Uterus (tissue), 4 donors: Measurements from ENCODE around the gene ADCY4. TPM values are rescaled to one million over a fixed set of nuclear protein-coding genes. Genes with fewer than 3 reads are reported as not detected.

Experiments
- DNase-seq, 2 donors: peaks; one replicate each; pipeline ENCODE4 v3.0.0-alpha.2; 2019 to 2020
- H3K27ac ChIP-seq, 2 donors: fragments of 200-600 bp; sonication (generic); 1 replicate in 1 of 2; 2 replicates in 1 of 2; pipeline ENCODE4 v1.5.1; 2016 to 2018
- H3K27me3 ChIP-seq, 2 donors: fragments of 200-600 bp; sonication (generic); one replicate each; pipeline ENCODE4 v1.5.1; 2018 to 2019; ENCODE audit warnings: control low read depth in 1 of 2
- H3K36me3 ChIP-seq, 2 donors: fragments of 200-600 bp; sonication (generic); one replicate each; pipeline ENCODE4 v1.5.1; 2019; ENCODE audit warnings: control low read depth in 1 of 2
- H3K4me1 ChIP-seq, 2 donors: fragments of 200-600 bp; sonication (generic); one replicate each; pipeline ENCODE4 v1.5.1; 2018 to 2019; ENCODE audit warnings: control low read depth in 1 of 2
- H3K4me3 ChIP-seq, 2 donors: fragments of 200-600 bp; sonication (generic); 1 replicate in 1 of 2; 2 replicates in 1 of 2; pipeline ENCODE4 v1.5.1; 2018 to 2019; ENCODE audit warnings: mild to moderate bottlenecking in 1 of 2
- H3K9me3 ChIP-seq, 2 donors: fragments of 200-600 bp; sonication (generic); one replicate each; pipeline ENCODE4 v1.5.1; 2019; ENCODE audit warnings: control low read depth in 1 of 2
- CTCF ChIP-seq, 4 experiments: fragments of 200-600 bp in 2 of 4; fragments of 450-650 bp in 2 of 4; sonication (generic) in 2 of 4; IDR thresholded peaks; one replicate each; pipeline ENCODE4 v1.5.1; 2016 to 2019; ENCODE audit warnings: antibody characterized with exemption in 4 of 4, mild to moderate bottlenecking in 2 of 4, moderate library complexity in 1 of 4
- POLR2A ChIP-seq, 2 donors: fragments of 450-650 bp; IDR thresholded peaks; one replicate each; pipeline ENCODE4 v1.6.1; 2016; ENCODE audit warnings: antibody characterized with exemption in 2 of 2, mild to moderate bottlenecking in 1 of 2, moderate library complexity in 1 of 2
- intact Hi-C: fragments of 100-400 bp; cut with DNase I; formaldehyde crosslinking; loops from one replicate; pipeline ENCODE4 v1.15.1; 2023; ENCODE audit warnings: low total_unique reads
- total RNA-seq, 4 donors: library from RNA; depleted of rRNA in 3 of 4; stranded (reverse); fragments of >200 nt in 3 of 4; gene quantifications; one replicate each; pipeline versions ENCODE4 v1.1.0 to v1.2.4, GENCODE V29; 2014 to 2023
- donor health status: DM: yes; HTN: yes; CAD: no.

ADCY4 gene
- total RNA-seq, 4 donors from 2014 or later = 22.8 to 138 (median 86.1) TPM

DNA sequence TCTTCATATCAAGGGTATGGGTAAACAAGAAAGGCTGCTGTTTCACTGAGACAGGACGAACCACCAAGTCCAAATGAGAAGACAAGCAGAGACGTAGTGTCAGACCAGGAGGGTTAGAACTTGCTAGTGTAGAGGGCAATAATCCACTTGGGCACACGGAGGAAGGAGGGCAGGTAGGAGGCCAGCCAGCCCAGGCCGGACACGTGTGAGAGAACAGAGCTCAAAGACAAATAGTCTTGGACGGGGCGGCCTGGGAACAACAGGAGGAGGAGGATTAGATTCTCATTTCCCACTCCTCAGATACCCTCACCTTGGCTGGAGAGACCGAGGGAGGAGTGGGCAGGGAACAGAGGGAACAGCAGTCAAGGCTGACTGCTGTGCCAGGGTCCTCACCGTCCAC is 44.1 kb downstream of the ADCY4 start:
- H3K36me3 ChIP-seq = no peaks in the 10 kb centered on the region
- no peak overlapping the region for H3K27ac ChIP-seq
- TF ChIP-seq POLR2A (IDR thresholded peaks at IDR 0.05) (no peak), CTCF (IDR thresholded peaks at IDR 0.05) (no peak)
- H3K27me3 ChIP-seq = no peaks in the 10 kb centered on the region
- no peak for DNase-seq
- no peaks in the 10 kb centered on the region for H3K9me3 ChIP-seq
- H3K4me1 ChIP-seq = no peaks in the 10 kb centered on the region
- intact Hi-C loops = loop anchor here (10.0 kb wide), 1 partner anchor 46 kb away; the partner anchor contains the start of gene TINF2
- no peak overlapping the region for H3K4me3 ChIP-seq

DNA sequence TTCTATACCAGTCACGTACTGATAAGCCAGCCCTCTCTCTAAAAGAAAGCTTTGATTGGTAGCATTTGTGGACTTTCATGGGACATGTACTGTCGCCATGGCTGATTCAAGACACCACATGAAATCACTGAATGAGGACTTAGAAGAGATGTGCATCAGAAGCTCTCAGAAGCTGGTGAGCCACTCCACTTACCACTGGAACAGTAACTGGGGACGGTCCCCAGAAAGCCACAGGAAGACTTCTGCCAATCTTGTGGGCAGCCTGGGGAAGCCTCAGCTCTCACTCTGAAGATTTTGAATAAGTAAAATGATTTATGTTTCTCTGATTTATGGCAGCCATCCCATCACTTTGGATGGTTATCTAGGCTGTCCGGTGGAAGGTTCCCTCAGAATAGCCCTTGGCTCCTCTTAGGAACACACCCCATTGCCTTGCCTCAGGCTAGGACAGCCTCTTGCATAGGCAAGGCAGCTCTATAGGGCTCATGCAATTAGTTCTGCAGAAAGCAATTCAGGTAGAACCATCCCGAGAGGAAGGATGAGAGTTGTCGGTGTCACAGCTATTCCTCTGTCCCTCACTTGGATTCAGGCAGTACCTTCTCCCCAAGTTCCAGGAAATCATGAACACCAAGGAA is 45.1 kb downstream of the ADCY4 start:
- Histone ChIP-seq H3K4me3 (no peak overlapping the region), H3K27ac (no peak overlapping the region), H3K36me3 (no peaks in the 10 kb centered on the region), H3K9me3 (no peaks in the 10 kb centered on the region), H3K27me3 (no peaks in the 10 kb centered on the region), H3K4me1 (no peaks in the 10 kb centered on the region)
- TF ChIP-seq CTCF (IDR thresholded peaks at IDR 0.05) = no peak
- TF ChIP-seq POLR2A (IDR thresholded peaks at IDR 0.05) = no peak
- intact Hi-C loops = loop anchor here (10.0 kb wide), 1 partner anchor 45 kb away; the partner anchor contains the start of gene TINF2
- no peak for DNase-seq

DNA sequence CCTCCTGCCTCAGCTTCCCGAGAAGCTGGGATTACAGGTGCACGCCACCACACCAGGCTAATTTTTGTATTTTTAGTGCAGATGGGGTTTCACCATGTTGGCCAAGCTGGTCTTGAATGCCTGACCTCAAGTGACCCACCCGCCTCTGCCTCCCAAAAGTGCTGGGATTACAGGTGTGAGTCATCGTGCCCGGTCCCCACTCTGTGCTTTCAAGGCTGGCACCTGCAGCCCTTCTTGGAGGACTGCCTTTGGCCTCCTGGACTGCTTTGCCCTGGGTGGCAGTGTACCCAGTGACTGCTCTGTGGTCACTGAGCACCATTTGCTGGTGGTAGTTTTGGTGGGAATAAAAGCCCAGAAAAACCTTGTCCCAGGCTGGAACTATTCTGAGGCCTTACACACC is 47.9 kb downstream of the ADCY4 start:
- H3K4me3 ChIP-seq = no peak overlapping the region
- no peak overlapping the region for H3K27ac ChIP-seq
- H3K4me1 ChIP-seq = no peaks in the 10 kb centered on the region
- intact Hi-C loops = no loop called here
- H3K27me3 ChIP-seq = no peaks in the 10 kb centered on the region
- no peaks in the 10 kb centered on the region for H3K9me3 ChIP-seq
- TF ChIP-seq POLR2A (IDR thresholded peaks at IDR 0.05) (no peak), CTCF (IDR thresholded peaks at IDR 0.05) (no peak)
- no peaks in the 10 kb centered on the region for H3K36me3 ChIP-seq
- no peak for DNase-seq

DNA sequence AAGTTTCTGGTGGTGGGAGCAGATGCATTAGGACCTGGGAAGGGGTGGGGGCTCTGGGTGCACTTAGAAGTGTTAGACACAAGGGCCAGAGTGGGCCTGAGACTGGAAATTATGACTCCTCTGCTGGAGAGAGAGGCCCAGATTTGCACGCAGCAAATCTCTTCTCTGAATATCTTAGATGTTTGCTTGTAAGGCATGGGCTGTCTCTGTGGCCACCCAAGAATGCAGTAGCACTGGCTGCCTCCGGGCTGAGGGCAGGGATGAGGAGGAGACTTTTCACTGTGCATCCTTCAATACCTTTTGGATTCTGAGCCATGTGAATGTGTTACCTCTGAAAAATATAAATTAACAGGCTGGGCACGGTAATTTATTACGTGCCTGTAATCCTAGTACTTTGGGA is 49.5 kb downstream of the ADCY4 start:
- no peak overlapping the region for H3K4me3 ChIP-seq
- H3K36me3 ChIP-seq = no peaks in the 10 kb centered on the region
- H3K27me3 ChIP-seq = no peaks in the 10 kb centered on the region
- H3K4me1 ChIP-seq = no peaks in the 10 kb centered on the region
- no peak for DNase-seq
- TF ChIP-seq CTCF (IDR thresholded peaks at IDR 0.05) (no peak), POLR2A (IDR thresholded peaks at IDR 0.05) (no peak)
- no peak overlapping the region for H3K27ac ChIP-seq
- H3K9me3 ChIP-seq = no peaks in the 10 kb centered on the region
- intact Hi-C loops = no loop called here

DNA sequence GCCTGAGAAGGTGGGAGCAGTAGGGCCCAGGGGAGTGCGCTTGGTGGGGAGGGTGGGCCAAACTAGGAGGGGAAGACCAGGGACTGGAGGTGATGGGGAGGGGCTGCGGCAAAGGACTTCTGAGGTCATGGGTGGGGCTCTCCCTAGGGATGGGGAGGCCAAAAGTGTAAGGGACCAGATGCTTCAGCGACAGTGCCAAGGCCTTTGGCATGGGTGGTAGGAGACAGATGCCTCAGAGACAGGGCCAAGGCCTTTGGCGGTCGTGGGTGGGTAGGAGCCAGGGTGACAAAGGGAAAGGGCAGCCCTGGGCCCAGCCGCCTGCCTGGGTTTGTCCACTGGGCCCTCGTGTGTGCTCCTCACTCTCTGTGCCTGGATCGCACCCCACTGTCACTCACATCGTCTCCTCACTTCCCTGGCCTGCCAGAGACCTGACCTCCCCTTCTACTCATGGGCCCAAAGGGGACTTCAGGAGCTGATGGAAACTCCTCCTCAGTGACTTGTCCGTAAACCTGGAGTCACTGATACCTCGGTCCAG is 50.3 kb downstream of the ADCY4 start:
- DNase-seq = no peak
- H3K9me3 ChIP-seq = no peaks in the 10 kb centered on the region
- TF ChIP-seq POLR2A (IDR thresholded peaks at IDR 0.05) (no peak), CTCF (IDR thresholded peaks at IDR 0.05) (no peak)
- no peaks in the 10 kb centered on the region for H3K36me3 ChIP-seq
- H3K27me3 ChIP-seq = no peaks in the 10 kb centered on the region
- no peak overlapping the region for H3K4me3 ChIP-seq
- H3K27ac ChIP-seq = no peak overlapping the region
- H3K4me1 ChIP-seq = no peaks in the 10 kb centered on the region
- intact Hi-C loops = no loop called here
